RWPE2 (cell line): Measurements from ENCODE around the gene CASQ2.
A peak's percentile ranks its signal among the peaks of the same experiment; 100 is the strongest.

Experiments
- ATAC-seq: fragments of 200-7000 bp; cut with Tn5 transposase; 3 replicates; pipeline ENCODE4 v1.9.1; 2021; ENCODE audit warnings: low read depth
- DNase-seq: peaks from one replicate; pipeline ENCODE4 v3.0.0-alpha.2; 2020; ENCODE audit warnings: low spot score
- H3K27ac ChIP-seq: fragments of 450-650 bp; 2 replicates; pipeline ENCODE4 v1.5.1; 2017; ENCODE audit warnings: mild to moderate bottlenecking; ENCODE audit not compliant: poor library complexity, severe bottlenecking
- H3K27me3 ChIP-seq: fragments of 250-450 bp; sonication (Bioruptor Pico); 2 replicates; pipeline ENCODE4 v1.5.1; 2021; ENCODE audit warnings: mild to moderate bottlenecking, moderate library complexity; ENCODE audit not compliant: insufficient read depth, poor library complexity, severe bottlenecking
- H3K36me3 ChIP-seq: fragments of 250-450 bp; sonication (Bioruptor Pico); 2 replicates; pipeline ENCODE4 v1.5.1; 2020; ENCODE audit warnings: low read depth, mild to moderate bottlenecking, moderate library complexity
- H3K4me1 ChIP-seq: fragments of 250-450 bp; sonication (Bioruptor Pico); 2 replicates; pipeline ENCODE4 v1.5.1; 2021; ENCODE audit warnings: mild to moderate bottlenecking, moderate library complexity; ENCODE audit not compliant: insufficient read depth, poor library complexity, severe bottlenecking
- H3K4me3 ChIP-seq: fragments of 250-450 bp; sonication (Bioruptor Pico); 2 replicates; pipeline ENCODE4 v1.5.1; 2021; ENCODE audit warnings: mild to moderate bottlenecking, moderate library complexity; ENCODE audit not compliant: severe bottlenecking
- H3K9me3 ChIP-seq: fragments of 250-450 bp; sonication (Bioruptor Pico); 2 replicates; pipeline ENCODE4 v1.5.1; 2021; ENCODE audit warnings: mild to moderate bottlenecking, moderate library complexity; ENCODE audit not compliant: severe bottlenecking
- CTCF ChIP-seq: fragments of 450-650 bp; IDR thresholded peaks from one replicate; pipeline ENCODE4 v1.5.1; 2017; ENCODE audit warnings: mild to moderate bottlenecking, moderate library complexity; ENCODE audit not compliant: poor library complexity, severe bottlenecking

CASQ2 gene

DNA sequence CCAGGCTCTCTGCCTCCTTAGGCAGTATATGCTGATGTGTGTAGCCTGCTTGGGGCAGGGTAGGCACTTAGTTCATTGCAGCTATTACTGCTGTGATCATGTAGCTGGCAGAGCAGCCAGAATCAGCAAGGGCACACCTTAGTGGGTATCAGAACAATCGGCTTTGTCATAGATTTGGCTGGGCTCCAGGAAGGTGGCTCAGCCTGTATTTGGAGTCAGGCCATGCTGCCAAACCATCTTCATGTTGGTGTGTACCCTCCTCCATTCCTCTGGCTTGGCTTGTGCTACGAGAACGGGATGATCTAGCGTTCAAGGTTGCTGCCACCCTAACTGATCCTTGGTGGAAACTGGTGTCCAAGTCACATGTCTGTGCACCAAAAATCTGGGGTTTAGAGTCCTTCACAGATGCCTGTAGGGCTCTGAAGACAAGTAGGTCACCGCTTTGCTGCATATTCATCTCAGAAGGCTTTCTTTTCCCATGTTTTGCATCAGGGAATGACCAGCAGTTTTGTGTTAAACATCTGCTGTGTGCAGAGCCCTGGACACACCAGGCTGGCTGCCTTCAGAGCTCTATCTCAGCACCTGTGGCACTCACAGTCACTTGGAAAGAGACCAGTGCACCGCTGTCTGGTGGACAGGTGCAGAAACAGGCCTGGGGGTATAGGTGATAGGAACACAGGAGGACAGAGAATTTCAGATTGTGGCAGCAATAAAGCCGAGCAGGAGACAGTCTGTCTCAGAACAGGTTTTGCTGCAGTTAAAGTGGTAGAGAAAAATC, 103.0 kb downstream of the CASQ2 start:
- peak; percentile 61 for ATAC-seq
- H3K4me1 ChIP-seq: peaks cover 27% of the 10 kb centered on the region
- no peak for DNase-seq
- peaks cover 67% of the 10 kb centered on the region for H3K36me3 ChIP-seq
- no peaks in the 10 kb centered on the region for H3K27me3 ChIP-seq
- no peak overlapping the region for H3K4me3 ChIP-seq
- TF ChIP-seq CTCF: no peak
- H3K9me3 ChIP-seq: peaks cover 4% of the 10 kb centered on the region
- no peak overlapping the region for H3K27ac ChIP-seq

DNA sequence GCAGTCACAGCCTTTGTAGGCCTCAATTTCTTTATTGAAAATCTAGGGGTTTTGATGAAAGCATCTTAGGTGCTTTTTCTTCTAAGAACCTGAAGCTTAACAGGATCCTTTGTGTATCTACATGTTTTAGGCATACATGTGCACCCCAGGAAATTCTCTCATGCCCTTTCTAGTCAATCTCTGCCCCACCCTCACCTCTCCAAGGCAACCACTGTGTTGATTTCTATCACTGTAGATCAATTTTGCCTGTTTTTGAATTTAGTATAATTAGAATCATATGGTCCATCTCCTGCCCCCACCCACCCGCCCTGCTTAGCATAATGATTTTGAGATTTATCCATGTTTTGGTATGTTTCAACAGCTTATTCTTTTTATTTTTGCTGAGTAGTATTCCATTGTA, 107.4 kb downstream of the CASQ2 start:
- TF ChIP-seq CTCF: no peak
- H3K4me1 ChIP-seq: peaks cover 7% of the 10 kb centered on the region
- H3K36me3 ChIP-seq: peaks cover 67% of the 10 kb centered on the region
- no peaks in the 10 kb centered on the region for H3K9me3 ChIP-seq
- H3K27me3 ChIP-seq: no peaks in the 10 kb centered on the region
- no peak overlapping the region for H3K4me3 ChIP-seq
- DNase-seq: no peak
- H3K27ac ChIP-seq: no peak overlapping the region
- ATAC-seq: no peak

DNA sequence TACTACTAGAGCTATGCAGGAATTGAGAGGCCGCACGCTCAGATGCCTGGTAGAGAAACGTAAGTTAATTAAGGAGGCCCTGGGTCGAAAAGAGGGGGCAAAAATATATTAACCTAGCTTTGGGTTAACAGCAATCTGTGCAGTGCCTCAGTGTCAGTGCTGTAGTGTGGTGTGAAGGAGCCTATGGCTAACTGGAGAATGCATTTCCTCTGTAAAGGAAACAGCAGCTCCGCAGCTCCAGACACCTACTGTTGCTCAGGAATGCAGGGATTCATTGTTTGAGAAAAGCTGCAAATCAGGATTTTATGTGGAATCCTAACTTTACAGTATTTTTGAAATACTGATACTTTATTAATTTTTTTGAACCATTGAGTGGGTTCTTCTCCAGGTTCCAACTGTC, 108.4 kb downstream of the CASQ2 start:
- Histone ChIP-seq H3K4me3 (no peak overlapping the region), H3K9me3 (no peaks in the 10 kb centered on the region), H3K27me3 (no peaks in the 10 kb centered on the region), H3K4me1 (peaks cover 15% of the 10 kb centered on the region), H3K36me3 (peaks cover 70% of the 10 kb centered on the region), H3K27ac (no peak overlapping the region)
- TF ChIP-seq CTCF: no peak
- no peak for DNase-seq
- no peak for ATAC-seq

DNA sequence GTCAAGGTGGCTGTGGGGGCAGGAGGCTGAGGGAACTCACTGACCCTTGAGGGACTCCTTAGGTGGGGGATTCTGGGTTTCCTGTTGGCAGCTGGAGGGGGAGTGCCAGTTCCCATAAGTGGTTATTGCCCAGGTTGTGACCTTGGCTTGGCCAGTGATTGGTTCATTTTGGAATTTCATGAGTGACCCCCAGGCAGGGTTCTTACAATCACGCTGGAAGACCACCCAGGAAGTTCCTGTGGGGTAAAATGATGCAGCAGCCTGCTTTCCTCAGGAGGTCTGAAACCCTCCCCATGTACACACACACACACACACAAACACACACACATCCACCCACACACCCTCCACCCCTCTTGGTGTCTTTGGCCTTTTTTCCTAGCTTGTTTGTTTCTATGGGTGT, 109.9 kb downstream of the CASQ2 start:
- no peak overlapping the region for H3K27ac ChIP-seq
- H3K36me3 ChIP-seq: peaks cover 59% of the 10 kb centered on the region
- peaks cover 16% of the 10 kb centered on the region for H3K4me1 ChIP-seq
- H3K27me3 ChIP-seq: no peaks in the 10 kb centered on the region
- ATAC-seq (no peak), DNase-seq (no peak)
- TF ChIP-seq CTCF: no peak
- H3K4me3 ChIP-seq: no peak overlapping the region
- H3K9me3 ChIP-seq: no peaks in the 10 kb centered on the region

DNA sequence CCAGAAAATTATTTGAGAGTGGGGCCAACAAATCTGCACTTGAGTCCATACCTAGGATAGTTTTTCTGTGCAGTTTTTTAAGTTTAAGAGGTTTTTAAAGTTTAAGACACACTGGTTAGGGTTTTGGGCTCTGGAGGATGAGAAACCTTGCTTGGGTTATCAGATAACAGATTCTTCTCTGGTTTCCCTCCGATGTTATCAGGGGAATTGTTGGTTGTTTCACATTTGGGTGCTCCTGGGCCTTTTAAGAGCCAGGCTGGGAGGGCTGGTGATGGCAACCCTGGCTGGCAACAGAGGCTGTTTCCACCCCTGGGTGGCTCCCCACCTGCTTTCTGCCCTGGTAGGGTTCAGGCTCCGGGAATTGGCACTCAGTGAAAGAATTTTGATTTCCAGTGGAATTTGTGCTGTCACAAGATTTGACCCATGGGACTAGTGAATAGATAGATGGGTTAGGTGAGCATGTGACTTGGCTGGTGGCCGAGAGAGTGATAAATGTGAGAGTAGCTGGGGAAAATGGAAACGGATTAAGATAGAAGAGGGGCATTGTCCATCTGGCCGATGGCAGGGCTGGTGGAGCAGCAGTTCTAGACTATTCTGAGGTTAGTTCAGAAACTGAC, 111.9 kb downstream of the CASQ2 start:
- Histone ChIP-seq H3K27ac (no peak overlapping the region), H3K9me3 (no peaks in the 10 kb centered on the region), H3K4me1 (peaks cover 16% of the 10 kb centered on the region), H3K4me3 (no peak overlapping the region), H3K36me3 (peaks cover 63% of the 10 kb centered on the region), H3K27me3 (no peaks in the 10 kb centered on the region)
- DNase-seq: no peak
- no peak for TF ChIP-seq CTCF
- ATAC-seq: no peak
